ENCODE measurements around the gene IHH.

DNA sequence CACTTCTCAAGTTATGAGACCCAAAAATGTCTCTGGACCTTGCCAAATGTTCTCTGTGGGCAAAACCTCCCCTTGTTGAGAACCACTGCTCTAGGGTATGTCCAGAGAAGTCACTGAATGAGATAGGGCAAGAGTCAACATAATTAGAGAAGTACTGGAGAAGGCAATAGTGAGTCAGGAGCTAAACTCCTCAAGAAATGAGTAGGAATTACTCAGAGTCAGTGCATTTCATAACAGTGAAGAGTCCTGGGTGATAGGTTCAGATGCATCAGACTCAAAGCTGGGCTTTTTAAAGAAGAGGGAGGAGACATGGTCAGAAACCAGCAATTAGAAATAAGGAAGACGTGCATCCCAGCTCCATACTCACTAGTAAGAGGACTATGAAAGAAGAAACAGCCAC, 38.6 kb upstream of the IHH start:
- TF ChIP-seq EP300 (IDR thresholded peaks at IDR 0.05) (no peak), POLR2A (IDR thresholded peaks at IDR 0.05; ENCODE audit: low read depth) (no peak), POLR2AphosphoS5 (IDR thresholded peaks at IDR 0.05) (no peak)
- TF ChIP-seq, protein P1, sequence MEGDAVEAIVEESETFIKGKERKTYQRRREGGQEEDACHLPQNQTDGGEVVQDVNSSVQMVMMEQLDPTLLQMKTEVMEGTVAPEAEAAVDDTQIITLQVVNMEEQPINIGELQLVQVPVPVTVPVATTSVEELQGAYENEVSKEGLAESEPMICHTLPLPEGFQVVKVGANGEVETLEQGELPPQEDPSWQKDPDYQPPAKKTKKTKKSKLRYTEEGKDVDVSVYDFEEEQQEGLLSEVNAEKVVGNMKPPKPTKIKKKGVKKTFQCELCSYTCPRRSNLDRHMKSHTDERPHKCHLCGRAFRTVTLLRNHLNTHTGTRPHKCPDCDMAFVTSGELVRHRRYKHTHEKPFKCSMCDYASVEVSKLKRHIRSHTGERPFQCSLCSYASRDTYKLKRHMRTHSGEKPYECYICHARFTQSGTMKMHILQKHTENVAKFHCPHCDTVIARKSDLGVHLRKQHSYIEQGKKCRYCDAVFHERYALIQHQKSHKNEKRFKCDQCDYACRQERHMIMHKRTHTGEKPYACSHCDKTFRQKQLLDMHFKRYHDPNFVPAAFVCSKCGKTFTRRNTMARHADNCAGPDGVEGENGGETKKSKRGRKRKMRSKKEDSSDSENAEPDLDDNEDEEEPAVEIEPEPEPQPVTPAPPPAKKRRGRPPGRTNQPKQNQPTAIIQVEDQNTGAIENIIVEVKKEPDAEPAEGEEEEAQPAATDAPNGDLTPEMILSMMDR (IDR thresholded peaks at IDR 0.05) = no peak

All from esophagus muscularis mucosa (tissue), 4 donors.